Left cardiac atrium (tissue), 4 donors: Measurements from ENCODE around the gene BCL7A. TPM values are rescaled to one million over a fixed set of nuclear protein-coding genes. Genes with fewer than 3 reads are reported as not detected.

Source experiments
- ATAC-seq, 2 donors: fragments of 200-7000 bp; cut with Tn5 transposase; one replicate each; pipeline ENCODE4 v1.9.1; 2020; ENCODE audit warnings: mild to moderate bottlenecking in 2 of 2, moderate library complexity in 2 of 2
- DNase-seq: peaks from one replicate; pipeline ENCODE4 v3.0.0-alpha.2; 2020
- intact Hi-C, 2 donors: fragments of 100-400 bp; cut with DNase I; formaldehyde crosslinking; loops; one replicate each; pipeline versions ENCODE4 v1.14.1 to v1.15.1; 2022 to 2023
- total RNA-seq, 2 donors: library from RNA; stranded (reverse); fragmentation: NEBNext Ultra II Directional; extraction: Animal tissue kit (Norgen Biotek cat#: 25700); gene quantifications; one replicate each; pipeline ENCODE4 v1.2.1, GENCODE V29; 2021
- donor health status: DM: no; HTN: yes; CAD: no.
- donor health status: DM: no; HTN: yes; CAD: no; lungs with severe emphysema.
- donor health status: DM: yes; HTN: yes; CAD: no.
- donor health status: Dilated cardiomyopathy.

Gene BCL7A
- total RNA-seq, 2 donors from 2014 or later, result 9.8 to 11.3 TPM

DNA sequence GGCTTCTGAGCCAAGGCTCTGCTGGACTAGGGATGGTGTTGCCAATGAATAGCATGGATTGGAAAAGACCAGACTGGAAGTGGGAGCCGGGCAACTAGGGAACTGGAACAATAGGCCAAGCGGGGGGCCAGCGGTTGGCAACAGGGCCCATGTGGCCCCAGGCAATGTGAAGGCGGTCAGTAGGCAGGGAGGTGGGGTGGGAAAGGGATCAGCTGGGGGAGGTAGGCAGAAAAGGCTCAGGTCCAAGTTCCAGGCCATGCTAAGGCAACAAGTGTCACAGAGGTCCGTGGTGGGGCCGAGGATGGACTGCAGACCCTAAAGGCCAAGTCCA lies 42.0 kb downstream of the BCL7A start:
- ATAC-seq (peak in 1 of 2 donors; percentile 15), DNase-seq (no peak)
- intact Hi-C loops, result no loop called here

DNA sequence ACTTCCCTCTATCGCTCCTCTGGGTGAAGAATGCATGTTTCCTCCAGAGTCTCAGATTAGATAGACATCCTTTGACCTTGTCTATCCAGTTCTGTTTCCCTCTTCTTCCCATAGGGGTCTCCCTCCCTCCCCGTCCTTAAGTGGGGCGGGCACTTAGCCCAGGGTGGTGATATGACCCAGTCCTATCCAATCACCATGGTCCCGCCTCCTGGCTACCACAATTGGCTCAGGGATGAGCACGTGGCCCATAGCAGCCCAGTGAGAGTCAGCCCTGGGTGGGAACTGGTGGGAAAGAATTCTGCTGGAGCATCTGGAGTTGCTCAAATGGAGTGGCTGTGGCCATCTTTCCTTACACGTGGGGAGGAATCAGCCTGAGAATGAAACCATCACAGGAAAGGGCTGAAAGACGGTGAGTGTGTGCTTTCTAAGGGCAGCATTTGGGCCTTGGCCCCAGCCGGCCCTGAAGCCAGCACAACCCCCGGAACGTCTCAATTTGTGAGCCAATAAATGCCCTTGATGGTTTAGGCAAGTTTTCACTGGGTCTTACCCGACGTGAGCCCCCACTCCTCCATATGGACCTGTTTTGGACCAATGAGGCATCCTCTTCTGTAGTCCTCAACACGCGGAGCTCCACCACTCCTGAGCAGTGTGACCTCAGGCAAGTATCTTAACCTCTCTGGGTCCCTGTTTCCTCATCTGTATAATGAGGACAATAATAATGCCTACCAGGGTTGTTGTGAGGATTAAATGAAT lies 42.5 kb downstream of the BCL7A start:
- intact Hi-C loops, result no loop called here
- ATAC-seq, result peak; percentile 87 to 93

DNA sequence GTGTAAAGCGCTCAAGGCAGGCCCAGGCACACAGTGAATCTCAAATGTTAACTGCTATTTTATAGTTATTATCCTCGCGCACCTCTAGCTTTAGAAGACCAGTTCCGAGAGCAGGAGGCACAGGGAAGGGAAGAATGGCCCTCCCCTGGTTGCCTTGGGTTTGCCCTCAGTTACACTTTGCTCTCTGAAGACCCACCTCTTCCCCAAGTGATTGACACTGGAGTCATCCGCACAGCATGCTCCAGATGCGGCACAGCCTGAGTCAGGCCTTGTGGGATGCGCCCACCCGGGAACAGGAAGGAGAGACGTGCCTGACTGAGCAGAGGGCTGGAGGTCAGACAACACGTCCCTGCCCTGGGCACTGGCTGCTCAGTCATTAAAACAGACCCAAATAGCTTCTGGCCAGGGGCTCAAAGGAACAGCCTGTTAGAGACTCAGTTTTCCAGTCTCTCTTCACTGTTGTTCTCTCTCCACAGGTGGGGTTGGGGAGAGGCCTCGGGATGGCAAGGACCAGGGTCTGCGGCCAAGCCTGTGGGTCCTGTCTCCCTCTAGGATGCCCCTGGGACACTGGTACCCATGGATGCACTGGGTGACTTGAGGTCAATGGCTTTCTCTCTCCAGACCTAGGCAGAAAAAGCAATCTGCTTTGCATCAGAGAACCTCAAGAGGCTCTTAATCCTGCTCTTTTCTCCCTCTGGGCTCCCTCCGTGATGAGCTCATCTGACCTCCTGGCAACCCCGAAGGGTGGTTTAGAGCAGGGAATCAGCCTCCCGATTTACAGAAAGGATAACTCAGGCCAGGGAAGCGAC lies 43.3 kb downstream of the BCL7A start:
- DNase-seq (peak; percentile 67), ATAC-seq (peak in 1 of 2 donors; percentile 74)
- intact Hi-C loops, result no loop called here

More for the DNA sequence above, 42.5 kb downstream of the BCL7A start:
- peak; percentile 94 for DNase-seq

- ATAC-seq (no peak), DNase-seq (no peak)
- intact Hi-C loops, result no loop called here
These were observed 45.9 kb downstream of the BCL7A start for GRCh38 chr12:122067548-122067947.

DNA sequence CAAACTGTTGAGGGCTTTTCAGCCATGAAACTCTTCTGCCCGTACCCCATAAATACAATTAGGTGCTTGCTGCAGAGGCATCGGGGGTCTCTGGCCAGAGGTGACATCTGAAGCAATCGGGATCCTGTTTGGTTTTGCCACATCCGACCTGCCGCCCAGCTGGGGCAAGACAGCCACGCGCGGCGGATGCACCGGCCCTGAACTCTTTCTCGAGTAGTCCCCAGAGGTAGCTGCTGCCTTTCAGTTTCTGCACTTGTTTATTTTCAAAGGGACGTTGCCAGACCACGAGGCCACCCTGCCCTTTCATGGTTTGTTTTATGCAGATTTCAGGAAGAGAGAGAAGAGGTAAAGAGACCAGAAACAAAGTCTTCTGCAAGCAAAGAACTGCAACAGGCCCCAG lies 46.3 kb downstream of the BCL7A start:
- intact Hi-C loops, result no loop called here
- no peak for ATAC-seq
- peak; percentile 50 for DNase-seq

- intact Hi-C loops, result no loop called here
- peak; percentile 70 for DNase-seq
- peak; percentile 90 to 93 for ATAC-seq
These were observed 50.6 kb downstream of the BCL7A start for GRCh38 chr12:122072031-122072970.

- intact Hi-C loops, result no loop called here
- ATAC-seq (no peak), DNase-seq (no peak)
These were observed 52.1 kb downstream of the BCL7A start for GRCh38 chr12:122073815-122074214.

- DNase-seq (no peak), ATAC-seq (no peak)
- intact Hi-C loops, result no loop called here
These were observed 55.2 kb downstream of the BCL7A start for GRCh38 chr12:122076743-122077495.

DNA sequence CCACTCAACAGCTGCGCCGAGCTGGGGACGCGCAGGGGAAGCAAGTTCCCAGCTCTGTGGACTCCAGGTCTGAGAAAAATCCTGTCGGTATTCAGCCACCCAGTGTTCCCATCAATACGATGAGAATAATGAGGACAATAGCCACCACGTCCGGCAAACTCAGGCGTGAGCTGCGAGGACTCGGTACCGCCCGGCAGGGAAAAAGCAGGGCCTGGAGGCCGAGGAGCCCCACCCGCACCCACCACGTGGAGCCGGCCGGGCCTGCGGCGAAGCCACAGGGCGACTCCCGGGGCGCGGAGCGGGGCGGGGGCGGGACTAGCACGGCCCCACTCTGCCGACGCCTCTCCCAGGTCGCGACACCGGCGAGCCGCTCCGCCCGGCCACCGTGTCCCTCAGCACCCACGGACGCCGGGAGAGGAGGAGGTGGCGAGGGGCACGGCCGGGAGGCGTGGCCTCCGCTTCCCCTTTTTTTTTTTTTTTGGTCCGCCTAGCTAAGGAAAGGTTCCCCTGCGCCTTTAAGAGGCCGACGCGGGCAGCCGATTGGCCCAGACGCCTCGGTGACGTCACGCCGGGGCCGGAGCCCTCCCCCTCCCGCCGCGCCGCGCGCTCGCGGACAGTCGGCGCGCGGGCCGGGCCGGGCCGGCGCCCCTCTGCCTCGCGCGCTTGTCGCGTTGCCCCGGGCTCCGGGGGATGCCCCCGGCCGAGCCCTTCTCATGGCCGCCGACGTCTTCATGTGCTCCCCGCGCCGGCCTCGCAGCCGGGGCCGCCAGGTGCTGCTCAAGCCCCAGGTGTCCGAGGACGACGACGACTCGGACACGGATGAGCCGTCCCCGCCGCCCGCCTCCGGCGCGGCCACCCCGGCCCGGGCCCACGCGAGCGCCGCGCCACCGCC lies 56.7 kb downstream of the BCL7A start, which contains the start of gene MLXIP:
Gene MLXIP (plus strand): TSS at position 616 of the 892 bp plus-strand sequence. CDS start 98 bp downstream, at position 714.
- peak; percentile 95 for DNase-seq
- intact Hi-C loops, result loop anchor here in 1 of 2 donors (2.0 kb wide), 1 partner anchor 56 kb away; no protein-coding TSS in a partner anchor
- ATAC-seq, result peak; percentile 88 to 94

- peak; percentile 48 for DNase-seq
- intact Hi-C loops, result loop anchor here in 1 of 2 donors (2.0 kb wide), 1 partner anchor 56 kb away; no protein-coding TSS in a partner anchor
- no peak for ATAC-seq
These were observed 57.4 kb downstream of the BCL7A start for GRCh38 chr12:122079033-122079531.

DNA sequence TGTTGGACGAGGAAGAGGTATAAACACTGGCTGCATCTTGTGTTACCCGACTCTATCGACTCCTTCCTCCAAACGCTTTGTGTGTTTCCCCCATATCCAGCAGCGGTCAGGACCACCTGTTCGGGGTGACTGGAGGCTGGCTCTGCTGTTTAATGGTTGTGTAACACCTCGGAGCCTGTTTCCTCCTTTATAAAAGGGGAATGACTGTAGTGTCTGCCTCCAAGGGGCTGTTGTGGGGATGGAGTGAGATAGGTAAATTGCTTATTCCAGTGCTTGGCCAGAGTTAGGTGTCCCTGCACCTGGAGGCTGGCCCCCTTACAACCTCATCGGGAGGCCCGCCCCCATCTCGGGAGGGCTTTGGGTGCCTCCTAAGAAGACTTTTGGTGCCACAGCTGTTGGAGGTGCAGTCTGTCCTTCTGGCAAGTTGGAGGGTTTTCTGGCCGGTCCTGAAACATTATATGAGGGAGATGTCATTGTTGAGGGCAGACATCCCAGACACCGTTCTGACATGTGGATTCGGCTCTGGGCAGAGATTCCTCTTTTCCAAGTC lies 57.9 kb downstream of the BCL7A start:
- DNase-seq (no peak), ATAC-seq (no peak)
- intact Hi-C loops, result loop anchor here in 1 of 2 donors (2.0 kb wide), 1 partner anchor 57 kb away; no protein-coding TSS in a partner anchor

GRCh38 chr12:122080149-122081082 lies 58.7 kb downstream of the BCL7A start:
- peak; percentile 78 for DNase-seq
- peak; percentile 13 to 54 for ATAC-seq
- intact Hi-C loops, result no loop called here

GRCh38 chr12:122081083-122081696 lies 59.5 kb downstream of the BCL7A start:
- ATAC-seq (peak in 1 of 2 donors; percentile 2), DNase-seq (no peak)
- intact Hi-C loops, result no loop called here

GRCh38 chr12:122081697-122082221 lies 60.1 kb downstream of the BCL7A start:
- intact Hi-C loops, result no loop called here
- ATAC-seq, result peak; percentile 24 to 66
- DNase-seq, result peak; percentile 53
